H1 (cell line): Measurements from ENCODE around the gene MT1F. TPM values are rescaled to one million over a fixed set of nuclear protein-coding genes. Genes with fewer than 3 reads are reported as not detected.

ENCODE experiments used
- CTCF ChIA-PET: fragments of 300-600 bp; sonication (Branson Sonifier 250); formaldehyde crosslinking; loops from one replicate; lab custom pipeline; 2021; ENCODE audit not compliant: partially characterized antibody; lab: Charles Lee
- POLR2A ChIA-PET: fragments of 300-600 bp; sonication (Branson Sonifier 250); formaldehyde crosslinking; loops from one replicate; lab custom pipeline; 2021; ENCODE audit warnings: inconsistent platforms; ENCODE audit not compliant: partially characterized antibody; lab: Charles Lee
- DNase-seq, 2 experiments: peaks; one replicate each; pipeline versions ENCODE4 v3.0.0 to v3.0.0-alpha.2; 2010 to 2022; ENCODE audit warnings: low spot score in 2 of 2, low read depth in 1 of 2, mixed read lengths in 1 of 2
- FAIRE-seq: peaks from 2 replicates; lab custom pipeline; 2011; peaks lifted over from hg19 to GRCh38; lab: Jason Lieb, UNC
- H2AFZ ChIP-seq: 2 replicates; pipeline ENCODE4 v1.8.1; 2012; ENCODE audit warnings: low read length, inconsistent platforms
- H2AK5ac ChIP-seq: 2 replicates; pipeline ENCODE4 v1.6.1; 2013; ENCODE audit warnings: low read depth, low read length
- H2BK120ac ChIP-seq: replicated peaks from 2 replicates; pipeline ENCODE3; 2013; ENCODE audit warnings: low read depth, low read length, inconsistent platforms
- H2BK12ac ChIP-seq: 2 replicates; pipeline ENCODE4 v1.6.1; 2013; ENCODE audit warnings: low read depth, low read length
- H2BK15ac ChIP-seq: 2 replicates; pipeline ENCODE4 v1.6.1; 2013; ENCODE audit warnings: low read length
- H2BK20ac ChIP-seq: 2 replicates; pipeline ENCODE4 v1.6.1; 2013; ENCODE audit warnings: low read length
- H2BK5ac ChIP-seq: 2 replicates; pipeline ENCODE4 v1.6.1; 2013; ENCODE audit warnings: low read depth, low read length
- H3K14ac ChIP-seq: 2 replicates; pipeline ENCODE4 v1.6.1; 2013; ENCODE audit warnings: inconsistent platforms; ENCODE audit not compliant: insufficient read length
- H3K18ac ChIP-seq: 2 replicates; pipeline ENCODE4 v1.6.1; 2013; ENCODE audit warnings: low read length; ENCODE audit errors: extremely low read depth
- H3K23ac ChIP-seq: 2 replicates; pipeline ENCODE4 v1.6.1; 2013; ENCODE audit warnings: inconsistent platforms; ENCODE audit not compliant: insufficient read length
- H3K23me2 ChIP-seq: 2 replicates; pipeline ENCODE4 v1.6.1; 2013; ENCODE audit warnings: low read depth, low read length
- H3K27ac ChIP-seq: 2 replicates; pipeline ENCODE4 v1.6.1; 2011; ENCODE audit warnings: low read depth, low read length, inconsistent platforms
- H3K27me3 ChIP-seq, 4 experiments: replicated peaks in 1 of 4; 1 replicate in 1 of 4; 2 replicates in 3 of 4; pipeline versions ENCODE4 v1.6.1 to v1.8.1; 2011 to 2013; ENCODE audit warnings: low read length in 3 of 4, mild to moderate bottlenecking in 3 of 4, inconsistent platforms in 2 of 4, mixed read lengths in 2 of 4, moderate library complexity in 1 of 4; ENCODE audit not compliant: control insufficient read depth in 3 of 4, insufficient read depth in 3 of 4; ENCODE audit errors: extremely low read depth in 1 of 4
- H3K36me3 ChIP-seq, 4 experiments: 2 replicates each; pipeline versions ENCODE4 v1.6.1 to v1.8.1; 2011 to 2013; ENCODE audit warnings: mild to moderate bottlenecking in 4 of 4, low read length in 3 of 4, moderate library complexity in 2 of 4, control low read depth in 1 of 4, inconsistent platforms in 1 of 4; ENCODE audit not compliant: insufficient read depth in 4 of 4, control insufficient read depth in 2 of 4
- H3K4ac ChIP-seq: replicated peaks from 2 replicates; pipeline ENCODE3; 2013; ENCODE audit warnings: low read length, low read depth, mixed read lengths, inconsistent platforms; ENCODE audit not compliant: insufficient read length
- H3K4me1 ChIP-seq, 4 experiments: replicated peaks in 1 of 4; 1 replicate in 1 of 4; 2 replicates in 3 of 4; pipeline versions ENCODE4 v1.6.1 to v1.8.1; 2011 to 2013; ENCODE audit warnings: low read length in 3 of 4, inconsistent platforms in 2 of 4, mixed read lengths in 1 of 4; ENCODE audit not compliant: insufficient read depth in 4 of 4, control insufficient read depth in 3 of 4
- H3K4me2 ChIP-seq, 2 experiments: 2 replicates each; pipeline versions ENCODE4 v1.6.1 to v1.8.1; 2011 to 2013; ENCODE audit warnings: low read depth in 2 of 2, low read length in 2 of 2, control low read depth in 1 of 2, inconsistent platforms in 1 of 2, mild to moderate bottlenecking in 1 of 2; ENCODE audit not compliant: insufficient read depth in 1 of 2
- H3K4me3 ChIP-seq, 4 experiments: fragments of 200-600, 300-600 bp in 1 of 4; sonication (generic), shearing (Covaris generic), sonication (Bioruptor Twin) in 1 of 4; 2 replicates each; pipeline versions ENCODE4 v1.5.1 to v1.8.1; 2011 to 2016; ENCODE audit warnings: low read length in 4 of 4, low read depth in 3 of 4, control low read depth in 2 of 4, inconsistent platforms in 2 of 4, mild to moderate bottlenecking in 2 of 4, mixed read lengths in 1 of 4, moderate library complexity in 1 of 4; ENCODE audit not compliant: insufficient read depth in 2 of 4; ENCODE audit errors: extremely low read depth in 1 of 4
- H3K56ac ChIP-seq: replicated peaks from 2 replicates; pipeline ENCODE3; 2013; ENCODE audit warnings: low read depth, mild to moderate bottlenecking, mixed read lengths, low read length, inconsistent platforms; ENCODE audit not compliant: insufficient read length
- H3K79me1 ChIP-seq: 2 replicates; pipeline ENCODE4 v1.6.1; 2013; ENCODE audit warnings: low read depth, low read length, control low read depth
- H3K79me2 ChIP-seq, 2 experiments: 2 replicates each; pipeline versions ENCODE4 v1.6.1 to v1.8.1; 2012 to 2013; ENCODE audit warnings: low read length in 2 of 2, mild to moderate bottlenecking in 2 of 2, inconsistent platforms in 1 of 2; ENCODE audit not compliant: insufficient read depth in 2 of 2, control insufficient read depth in 1 of 2
- H3K9ac ChIP-seq, 4 experiments: replicated peaks in 1 of 4; 1 replicate in 1 of 4; 2 replicates in 3 of 4; pipeline versions ENCODE4 v1.6.1 to v1.8.1; 2011 to 2013; ENCODE audit warnings: low read depth in 3 of 4, low read length in 3 of 4, control low read depth in 2 of 4, mild to moderate bottlenecking in 2 of 4, moderate library complexity in 2 of 4, inconsistent platforms in 1 of 4; ENCODE audit errors: extremely low read depth in 1 of 4
- H3K9me3 ChIP-seq, 2 experiments: 2 replicates each; pipeline versions ENCODE4 v1.6.1 to v1.8.1; 2012 to 2013; ENCODE audit warnings: mild to moderate bottlenecking in 2 of 2, moderate library complexity in 2 of 2, control low read depth in 1 of 2, inconsistent platforms in 1 of 2, low read depth in 1 of 2, low read length in 1 of 2, mixed read lengths in 1 of 2; ENCODE audit not compliant: insufficient read depth in 2 of 2
- H4K20me1 ChIP-seq, 2 experiments: replicated peaks in 1 of 2; 2 replicates each; pipeline versions ENCODE3 to v1.8.1; 2011 to 2013; ENCODE audit warnings: inconsistent platforms in 2 of 2, low read length in 2 of 2, mild to moderate bottlenecking in 1 of 2; ENCODE audit not compliant: insufficient read depth in 2 of 2, control insufficient read depth in 1 of 2
- H4K5ac ChIP-seq: 2 replicates; pipeline ENCODE4 v1.6.1; 2013; ENCODE audit warnings: low read length, low read depth, mixed read lengths, inconsistent platforms; ENCODE audit not compliant: insufficient read length
- H4K8ac ChIP-seq: 2 replicates; pipeline ENCODE4 v1.8.0; 2013; ENCODE audit warnings: mild to moderate bottlenecking, moderate library complexity, low read length, inconsistent platforms; ENCODE audit not compliant: insufficient read depth; ENCODE audit errors: extremely low read depth
- H4K91ac ChIP-seq: replicated peaks from 2 replicates; pipeline ENCODE3; 2013; ENCODE audit warnings: low read length, mixed read lengths, inconsistent platforms; ENCODE audit not compliant: insufficient read length
- ASH2L ChIP-seq: fragments of 200-600, 300-600 bp; sonication (generic); IDR thresholded peaks from one replicate; pipeline ENCODE4 v1.7.1; 2017; ENCODE audit warnings: low read length
- ATF3 ChIP-seq: IDR thresholded peaks from 2 replicates; pipeline ENCODE4 v1.6.1; 2011; ENCODE audit warnings: low read depth, mild to moderate bottlenecking, low read length; ENCODE audit not compliant: insufficient read depth
- BCL11A ChIP-seq, 2 experiments: IDR thresholded peaks; one replicate each; pipeline ENCODE4 v1.6.1; 2011; ENCODE audit warnings: low read depth in 2 of 2, low read length in 2 of 2, mild to moderate bottlenecking in 2 of 2
- CBX8 ChIP-seq: fragments of 300-800, 300-1000 bp; sonication (generic); IDR thresholded peaks from 2 replicates; pipeline ENCODE4 v1.7.1; 2016; ENCODE audit warnings: low read depth, low read length, borderline replicate concordance
- E2F6 ChIP-seq: IDR thresholded peaks from 2 replicates; pipeline ENCODE4 v1.6.1; 2012; ENCODE audit warnings: inconsistent platforms
- SIRT6 ChIP-seq: IDR thresholded peaks from one replicate; pipeline ENCODE4 v1.7.1; 2012; ENCODE audit warnings: low read length, inconsistent platforms
- WGBS, 2 experiments: shearing (Covaris generic) in 1 of 2; methylation state at CpG; one replicate each; pipeline versions ENCODE4 v1.1.6 to v1.1.7; 2013 to 2015; ENCODE audit warnings: low lambda C conversion rate in 2 of 2, mixed read lengths in 2 of 2, inconsistent platforms in 1 of 2, low coverage in 1 of 2, missing lambda C conversion rate in 1 of 2; ENCODE audit not compliant: insufficient replicate concordance in 2 of 2, insufficient coverage in 1 of 2, insufficient read length in 1 of 2; ENCODE audit errors: extremely low coverage in 1 of 2, missing lambda C conversion rate in 1 of 2; 5-methylcytosine and 5-hydroxymethylcytosine counted together
- polyA plus RNA-seq, 7 experiments: library from polyadenylated mRNA; depleted of rRNA in 3 of 7; stranded (reverse) in 5 of 7; unstranded in 2 of 7; fragments of >200 nt in 5 of 7; fragments of 200-250 nt in 2 of 7; gene quantifications; 1 replicate in 5 of 7; 2 replicates in 1 of 7; 4 replicates in 1 of 7; pipeline versions ENCODE4 v1.2.1 to v1.2.3, GENCODE V29; 2011 to 2013; ENCODE audit warnings: missing spikeins in 2 of 7, mixed read lengths in 2 of 7
- total RNA-seq: library from RNA; stranded (reverse); fragmentation: NEBNext Ultra II Directional; extraction: Animal tissue kit (Norgen Biotek cat#: 25700); gene quantifications from 2 replicates; pipeline ENCODE4 v1.2.1, GENCODE V29; 2021

Gene MT1F
- total and polyA plus RNA-seq, 2 of the 8 experiments (the other 6 are each of a cell fraction or from before 2014, with no cell fraction given), result 5.9 to 20.8 TPM

DNA sequence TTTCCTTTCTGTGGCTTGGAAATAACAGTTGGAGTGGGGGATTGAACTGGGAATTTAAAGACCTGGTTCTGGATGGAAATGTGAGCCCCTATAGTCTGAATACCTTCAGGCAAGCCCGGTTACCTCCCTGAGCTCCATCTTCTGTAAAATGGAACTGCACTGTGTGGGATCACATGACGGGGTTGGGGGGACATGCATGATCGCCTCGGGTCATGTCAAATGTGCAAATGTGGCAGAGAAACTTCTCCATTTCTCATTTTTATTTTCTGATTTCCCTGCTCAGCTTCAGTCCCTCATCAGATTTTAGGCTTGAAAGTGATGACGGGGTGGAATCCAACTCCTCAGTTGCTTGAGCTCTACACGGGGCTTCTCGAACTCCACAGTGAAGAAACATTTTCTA is 4.5 kb upstream of the MT1F start:
- DNase-seq (no peak), FAIRE-seq (no peak)
- H3K36me3 ChIP-seq, result no peaks in the 10 kb centered on the region
- H3K79me1 ChIP-seq, result no peaks in the 10 kb centered on the region
- TF ChIP-seq ASH2L (no peak), SIRT6 (no peak), CBX8 (no peak), E2F6 (no peak), BCL11A (IDR thresholded peaks at IDR 0.05; ENCODE audit: low read depth in 2 of 2, low read length in 2 of 2) (no peak), ATF3 (no peak)
- H4K91ac ChIP-seq, result no peak overlapping the region
- H4K20me1 ChIP-seq, result no peaks in the 10 kb centered on the region
- no peak overlapping the region for H3K27ac ChIP-seq
- no peak overlapping the region for H2BK120ac ChIP-seq
- no peak overlapping the region for H3K4ac ChIP-seq
- H2AK5ac ChIP-seq, result no peak overlapping the region
- no peak overlapping the region for H3K18ac ChIP-seq
- H3K14ac ChIP-seq, result no peak overlapping the region
- H3K56ac ChIP-seq, result no peak overlapping the region
- 85% methylated on average over 7 of the region's 7 CpGs; no CpG with 5 or more reads in 1 of the 2 experiments for WGBS, 2 experiments
- H2BK20ac ChIP-seq, result no peak overlapping the region
- no peak overlapping the region for H2AFZ ChIP-seq
- no peak overlapping the region for H3K4me2 ChIP-seq
- peaks cover 14 to 55% (median 39%) of the 10 kb centered on the region in 4 experiments for H3K27me3 ChIP-seq
- no peak overlapping the region for H3K9ac ChIP-seq
- no peak overlapping the region for H2BK5ac ChIP-seq
- H2BK12ac ChIP-seq, result no peak overlapping the region
- H3K79me2 ChIP-seq, result no peaks in the 10 kb centered on the region
- no peak overlapping the region for H4K5ac ChIP-seq
- ChIA-PET CTCF (interaction anchor here (1.0 to 5.5 kb wide), 5 partner anchors 11 to 76 kb away, joined by 3 to 28 read pairs (median 4); partner anchors contain the start of gene MT3), POLR2A (interaction anchor here (1.2 to 9.1 kb wide), 5 partner anchors 12 to 49 kb away, joined by 3 to 74 read pairs (median 4); partner anchors contain the start of genes MT1A, MT1E, MT1G and MT1H)
- H3K23me2 ChIP-seq, result peaks cover 7% of the 10 kb centered on the region; the same call in 1 of the 2 replicates
- no peak overlapping the region for H3K23ac ChIP-seq
- H3K4me3 ChIP-seq, result no peak overlapping the region
- peaks cover 0 to 4% (median 2%) of the 10 kb centered on the region in 4 experiments; a peak in 6 of 7 replicates for H3K4me1 ChIP-seq
- H4K8ac ChIP-seq, result no peak overlapping the region
- no peak overlapping the region for H2BK15ac ChIP-seq
- no peaks in the 10 kb centered on the region for H3K9me3 ChIP-seq
